Peyer's patch (tissue), 4 donors: ENCODE data around the gene PGBD5. TPM values are rescaled to one million over a fixed set of nuclear protein-coding genes. Genes with fewer than 3 reads are reported as not detected.

Experiments used
- DNase-seq, 3 donors: peaks; one replicate each; pipeline ENCODE4 v3.0.0-alpha.2; 2017 to 2019
- H3K27ac ChIP-seq, 4 donors: fragments of 200-600 bp; sonication (generic); one replicate each; pipeline ENCODE4 v1.5.1; 2016 to 2019
- H3K27me3 ChIP-seq, 2 donors: fragments of 200-600 bp; sonication (generic); one replicate each; pipeline ENCODE4 v1.5.1; 2019
- H3K36me3 ChIP-seq, 3 donors: fragments of 200-600 bp; sonication (generic); one replicate each; pipeline ENCODE4 v1.5.1; 2016 to 2019
- H3K4me1 ChIP-seq, 4 donors: fragments of 200-600 bp; sonication (generic); one replicate each; pipeline ENCODE4 v1.5.1; 2016 to 2019
- H3K4me3 ChIP-seq, 4 donors: fragments of 200-600 bp; sonication (generic); 1 replicate in 3 of 4; 2 replicates in 1 of 4; pipeline ENCODE4 v1.5.1; 2016 to 2019; ENCODE audit warnings: mild to moderate bottlenecking in 1 of 4
- H3K9me3 ChIP-seq, 4 donors: fragments of 200-600 bp; sonication (generic); one replicate each; pipeline ENCODE4 v1.5.1; 2016 to 2019; ENCODE audit warnings: mild to moderate bottlenecking in 1 of 4
- CTCF ChIP-seq, 6 experiments: fragments of 450-650 bp in 4 of 6; fragments of 200-600 bp in 2 of 6; sonication (generic) in 1 of 6; IDR thresholded peaks; one replicate each; pipeline ENCODE4 v1.5.1; 2017 to 2019; ENCODE audit warnings: antibody characterized with exemption in 6 of 6, mild to moderate bottlenecking in 3 of 6, moderate library complexity in 1 of 6
- POLR2A ChIP-seq, 2 donors: fragments of 450-650 bp; IDR thresholded peaks; one replicate each; pipeline ENCODE4 v1.5.1; 2017; ENCODE audit warnings: antibody characterized with exemption in 2 of 2, mild to moderate bottlenecking in 2 of 2, moderate library complexity in 2 of 2
- total RNA-seq, 4 donors: library from RNA; depleted of rRNA; stranded (reverse); fragments of >200 nt; gene quantifications; one replicate each; pipeline ENCODE4 v1.1.0, GENCODE V29; 2016

Gene PGBD5
- total RNA-seq, 4 donors from 2014 or later: under 0.01 to 4.1 (median 0.21) TPM

- Histone ChIP-seq H3K27me3 (no peaks in the 10 kb centered on the region), H3K36me3 (no peaks in the 10 kb centered on the region), H3K9me3 (no peaks in the 10 kb centered on the region), H3K4me3 (no peak overlapping the region), H3K4me1 (no peaks in the 10 kb centered on the region), H3K27ac (no peak overlapping the region)
- TF ChIP-seq CTCF (IDR thresholded peaks at IDR 0.05) (no peak), POLR2A (IDR thresholded peaks at IDR 0.05) (no peak)
- no peak for DNase-seq
Observed at GRCh38 chr1:230350208-230350921, 75.8 kb downstream of the PGBD5 start.

GRCh38 chr1:230349020-230349393, 77.1 kb downstream of the PGBD5 start:
- no peaks in the 10 kb centered on the region for H3K27me3 ChIP-seq
- DNase-seq: no peak
- H3K4me1 ChIP-seq: no peaks in the 10 kb centered on the region
- H3K4me3 ChIP-seq: no peak overlapping the region
- no peak overlapping the region for H3K27ac ChIP-seq
- H3K9me3 ChIP-seq: no peaks in the 10 kb centered on the region
- H3K36me3 ChIP-seq: no peaks in the 10 kb centered on the region
- TF ChIP-seq CTCF (IDR thresholded peaks at IDR 0.05): no peak
- no peak for TF ChIP-seq POLR2A (IDR thresholded peaks at IDR 0.05)

- Histone ChIP-seq H3K4me3 (no peak overlapping the region), H3K4me1 (no peaks in the 10 kb centered on the region), H3K27ac (no peak overlapping the region), H3K9me3 (no peaks in the 10 kb centered on the region), H3K27me3 (no peaks in the 10 kb centered on the region), H3K36me3 (no peaks in the 10 kb centered on the region)
- no peak for TF ChIP-seq CTCF (IDR thresholded peaks at IDR 0.05)
- no peak for TF ChIP-seq POLR2A (IDR thresholded peaks at IDR 0.05)
- no peak for DNase-seq
Observed at GRCh38 chr1:230348386-230349019, 77.6 kb downstream of the PGBD5 start.

GRCh38 chr1:230347896-230348295, 78.2 kb downstream of the PGBD5 start:
- TF ChIP-seq POLR2A (IDR thresholded peaks at IDR 0.05) (no peak), CTCF (IDR thresholded peaks at IDR 0.05) (no peak)
- no peaks in the 10 kb centered on the region for H3K36me3 ChIP-seq
- H3K4me1 ChIP-seq: no peaks in the 10 kb centered on the region
- no peaks in the 10 kb centered on the region for H3K27me3 ChIP-seq
- no peak overlapping the region for H3K27ac ChIP-seq
- no peak overlapping the region for H3K4me3 ChIP-seq
- no peak for DNase-seq
- no peaks in the 10 kb centered on the region for H3K9me3 ChIP-seq

- H3K27ac ChIP-seq: no peak overlapping the region
- DNase-seq: no peak
- no peak overlapping the region for H3K4me3 ChIP-seq
- TF ChIP-seq POLR2A (IDR thresholded peaks at IDR 0.05) (no peak), CTCF (IDR thresholded peaks at IDR 0.05) (no peak)
- H3K4me1 ChIP-seq: no peaks in the 10 kb centered on the region
- no peaks in the 10 kb centered on the region for H3K36me3 ChIP-seq
- no peaks in the 10 kb centered on the region for H3K27me3 ChIP-seq
- no peaks in the 10 kb centered on the region for H3K9me3 ChIP-seq
Observed at GRCh38 chr1:230345139-230345885, 80.8 kb downstream of the PGBD5 start.
